Coronary artery (tissue), 2 donors: ENCODE measurements around the gene ANO10.

Source experiments
- DNase-seq: peaks from one replicate; pipeline ENCODE4 v3.0.0-alpha.2; 2017; ENCODE audit warnings: low spot score
- H3K27ac ChIP-seq, 2 donors: fragments of 200-600 bp; sonication (generic); one replicate each; pipeline ENCODE4 v1.5.1; 2016 to 2019
- H3K4me3 ChIP-seq: fragments of 200-600 bp; sonication (generic); 2 replicates; pipeline ENCODE4 v1.5.1; 2016; ENCODE audit warnings: mild to moderate bottlenecking, moderate library complexity
- CTCF ChIP-seq: fragments of 200-600 bp; sonication (generic); IDR thresholded peaks from one replicate; pipeline ENCODE4 v1.5.1; 2019; ENCODE audit warnings: antibody characterized with exemption

Gene ANO10

GRCh38 chr3:43512754-43513404 lies 108.9 kb downstream of the ANO10 start:
- H3K27ac ChIP-seq: no peak overlapping the region
- TF ChIP-seq CTCF: no peak

GRCh38 chr3:43506644-43507043 lies 115.2 kb downstream of the ANO10 start:
- Histone ChIP-seq H3K27ac (no peak overlapping the region), H3K4me3 (no peak overlapping the region)
- no peak for DNase-seq
- TF ChIP-seq CTCF: no peak

More at GRCh38 chr3:43512754-43513404, 108.9 kb downstream of the ANO10 start:
- H3K4me3 ChIP-seq: no peak overlapping the region
- no peak for DNase-seq

- no peak for DNase-seq
- Histone ChIP-seq H3K4me3 (no peak overlapping the region), H3K27ac (no peak overlapping the region)
- TF ChIP-seq CTCF: no peak
These were observed 116.5 kb downstream of the ANO10 start for GRCh38 chr3:43505351-43505750.

GRCh38 chr3:43503067-43503728 lies 118.6 kb downstream of the ANO10 start:
- Histone ChIP-seq H3K4me3 (no peak overlapping the region), H3K27ac (no peak overlapping the region)
- peak; percentile 30 for TF ChIP-seq CTCF
- no peak for DNase-seq

- no peak for TF ChIP-seq CTCF
- no peak overlapping the region for H3K27ac ChIP-seq
- H3K4me3 ChIP-seq: no peak overlapping the region
- no peak for DNase-seq
These were observed 122.6 kb downstream of the ANO10 start for GRCh38 chr3:43499256-43499655.

GRCh38 chr3:43497905-43498365 lies 123.9 kb downstream of the ANO10 start:
- TF ChIP-seq CTCF: no peak
- H3K27ac ChIP-seq: no peak overlapping the region
- H3K4me3 ChIP-seq: no peak overlapping the region
- DNase-seq: no peak

- no peak for DNase-seq
- no peak for TF ChIP-seq CTCF
- Histone ChIP-seq H3K4me3 (no peak overlapping the region), H3K27ac (no peak overlapping the region)
These were observed 124.4 kb downstream of the ANO10 start for GRCh38 chr3:43497422-43497821.
